Neural cell (in vitro differentiated cells): Measurements from ENCODE around the gene VPS13D. TPM values are rescaled to one million over a fixed set of nuclear protein-coding genes. Genes with fewer than 3 reads are reported as not detected.

Experiments
- H2AFZ ChIP-seq: fragments of 200-600, 300-800 bp; sonication (generic), shearing (Covaris generic); 2 replicates; pipeline ENCODE4 v1.6.0; 2014; ENCODE audit warnings: low read depth, mild to moderate bottlenecking, antibody characterized with exemption, low read length, moderate library complexity
- H3F3A ChIP-seq: fragments of 200-600 bp; shearing (Covaris generic); 2 replicates; pipeline ENCODE4 v1.6.1; 2016; ENCODE audit warnings: mild to moderate bottlenecking, moderate library complexity, mixed read lengths, antibody characterized with exemption, low read length; ENCODE audit not compliant: insufficient read depth, poor library complexity, severe bottlenecking
- H3K27ac ChIP-seq: fragments of 200-600, 300-800 bp; sonication (generic), shearing (Covaris generic); 2 replicates; pipeline ENCODE4 v1.5.1; 2014; ENCODE audit warnings: mild to moderate bottlenecking, low read length, moderate library complexity
- H3K27me3 ChIP-seq: fragments of 300-800, 200-600 bp; sonication (generic), shearing (Covaris generic); 2 replicates; pipeline ENCODE4 v1.6.0; 2014; ENCODE audit warnings: mild to moderate bottlenecking, low read depth, low read length, moderate library complexity; ENCODE audit not compliant: insufficient read depth
- H3K36me3 ChIP-seq: fragments of 300-800, 200-600 bp; sonication (generic), shearing (Covaris generic); 2 replicates; pipeline ENCODE4 v1.5.1; 2014; ENCODE audit warnings: mild to moderate bottlenecking, antibody characterized with exemption, low read length, moderate library complexity; ENCODE audit not compliant: insufficient read depth
- H3K4me2 ChIP-seq: fragments of 300-800, 200-600 bp; sonication (generic), shearing (Covaris generic); 2 replicates; pipeline ENCODE4 v1.6.0; 2014; ENCODE audit warnings: mild to moderate bottlenecking, low read length
- H3K4me3 ChIP-seq: fragments of 300-800, 200-600 bp; sonication (generic), shearing (Covaris generic); 2 replicates; pipeline ENCODE4 v1.5.1; 2014; ENCODE audit warnings: mild to moderate bottlenecking, low read length, moderate library complexity
- H3K79me2 ChIP-seq: fragments of 200-600 bp; shearing (Covaris generic); replicated peaks from 2 replicates; pipeline ENCODE4 v1.6.0; 2014; ENCODE audit warnings: mild to moderate bottlenecking, low read length, moderate library complexity; ENCODE audit not compliant: insufficient read depth
- H3K9ac ChIP-seq: fragments of 300-800, 200-600 bp; sonication (generic), shearing (Covaris generic); 2 replicates; pipeline ENCODE4 v1.6.1; 2016; ENCODE audit warnings: mild to moderate bottlenecking, low read length, mixed read lengths
- H3K9me2 ChIP-seq: fragments of 200-600 bp; shearing (Covaris generic); 2 replicates; pipeline ENCODE4 v1.6.1; 2016; ENCODE audit warnings: mild to moderate bottlenecking, low read length, mixed read lengths; ENCODE audit not compliant: insufficient read depth
- H3K9me3 ChIP-seq: fragments of 200-600, 300-800 bp; sonication (generic), shearing (Covaris generic); 2 replicates; pipeline ENCODE4 v1.6.1; 2016; ENCODE audit warnings: mild to moderate bottlenecking, mixed run types, low read length, moderate library complexity, mixed read lengths
- H4K20me1 ChIP-seq: fragments of 200-600 bp; shearing (Covaris generic); 2 replicates; pipeline ENCODE4 v1.6.1; 2016; ENCODE audit warnings: mild to moderate bottlenecking, mixed run types; ENCODE audit not compliant: insufficient read depth
- EP300 ChIP-seq: fragments of 450-650 bp; conservative IDR thresholded peaks from 2 replicates; pipeline ENCODE4 v1.6.1; 2014; ENCODE audit warnings: antibody characterized with exemption, mild to moderate bottlenecking, moderate library complexity; ENCODE audit not compliant: poor library complexity, severe bottlenecking
- EZH2 ChIP-seq: fragments of 200-600, 300-800 bp; shearing (Covaris generic), sonication (generic); IDR thresholded peaks from 2 replicates; pipeline ENCODE4 v1.6.1; 2014; ENCODE audit warnings: antibody characterized with exemption, low read length, borderline replicate concordance, mild to moderate bottlenecking; ENCODE audit not compliant: insufficient read depth, poor library complexity, severe bottlenecking
- MXI1 ChIP-seq: fragments of 450-650 bp; conservative IDR thresholded peaks from 2 replicates; pipeline ENCODE4 v1.6.1; 2014; ENCODE audit warnings: antibody characterized with exemption, mild to moderate bottlenecking; ENCODE audit not compliant: poor library complexity, severe bottlenecking
- POLR2AphosphoS5 ChIP-seq: IDR thresholded peaks from 2 replicates; pipeline ENCODE4 v1.6.1; 2012
- RAD21 ChIP-seq: fragments of 450-650 bp; conservative IDR thresholded peaks from 2 replicates; pipeline ENCODE4 v1.6.1; 2014; ENCODE audit warnings: antibody characterized with exemption, mild to moderate bottlenecking, moderate library complexity
- SMC3 ChIP-seq: fragments of 450-650 bp; conservative IDR thresholded peaks from 2 replicates; pipeline ENCODE4 v1.6.1; 2014; ENCODE audit warnings: antibody characterized with exemption, mild to moderate bottlenecking, moderate library complexity; ENCODE audit not compliant: poor library complexity
- TAF1 ChIP-seq: IDR thresholded peaks from 2 replicates; pipeline ENCODE4 v1.6.1; 2012; ENCODE audit warnings: low read depth
- polyA plus RNA-seq: library from polyadenylated mRNA; depleted of rRNA; stranded (reverse); fragments of >200 nt; gene quantifications from 2 replicates; pipeline ENCODE4 v1.2.3, GENCODE V29; 2014
- small RNA-seq, 3 experiments: library from RNA; depleted of rRNA; stranded (forward); fragments of <200 nt; gene quantifications; one replicate each; pipeline ENCODE3, GENCODE V24; 2012
- TF ChIP-seq, protein P1 (sequence below): fragments of 450-650 bp; IDR thresholded peaks from 2 replicates; pipeline ENCODE4 v1.5.1; 2014; ENCODE audit warnings: antibody characterized with exemption, mild to moderate bottlenecking, moderate library complexity; ENCODE audit not compliant: poor library complexity, severe bottlenecking
- TF ChIP-seq, protein P2 (sequence below): IDR thresholded peaks from 2 replicates; pipeline ENCODE4 v1.6.1; 2012; ENCODE audit warnings: borderline replicate concordance

The VPS13D gene
- polyA plus RNA-seq, 1 donor from 2014 or later, result 24.5 TPM

DNA sequence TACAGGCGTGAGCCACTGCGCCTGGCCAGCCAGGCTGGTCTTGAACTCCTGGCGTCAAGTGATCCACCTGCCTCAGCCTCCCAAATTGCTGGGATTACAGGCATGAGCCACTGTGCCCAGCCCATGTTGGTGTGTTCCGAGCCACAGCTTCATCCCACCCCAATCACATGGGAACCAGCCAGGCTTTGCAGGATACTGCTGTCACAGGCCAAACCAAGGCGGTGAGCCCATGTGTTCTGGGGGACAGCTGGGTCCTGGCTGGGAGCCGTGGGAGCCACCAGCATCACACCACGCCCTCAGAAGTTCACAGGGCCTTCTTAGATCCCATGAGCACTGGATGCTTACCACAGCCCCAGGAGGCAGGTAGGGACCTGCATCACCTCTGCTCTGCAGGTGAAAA, 331.3 kb downstream of the VPS13D start:
- Histone ChIP-seq H3K36me3 (no peaks in the 10 kb centered on the region), H3K27me3 (no peaks in the 10 kb centered on the region), H2AFZ (no peak overlapping the region), H3K9me2 (no peaks in the 10 kb centered on the region), H3F3A (no peaks in the 10 kb centered on the region), H3K79me2 (no peaks in the 10 kb centered on the region), H3K4me2 (no peak overlapping the region), H3K9me3 (no peaks in the 10 kb centered on the region), H3K4me3 (no peak overlapping the region), H3K27ac (no peak overlapping the region), H3K9ac (no peak overlapping the region), H4K20me1 (no peaks in the 10 kb centered on the region)
- no peak for TF ChIP-seq SMC3
- no peak for TF ChIP-seq MXI1
- no peak for TF ChIP-seq TAF1
- no peak for TF ChIP-seq EP300
- TF ChIP-seq, protein P1, sequence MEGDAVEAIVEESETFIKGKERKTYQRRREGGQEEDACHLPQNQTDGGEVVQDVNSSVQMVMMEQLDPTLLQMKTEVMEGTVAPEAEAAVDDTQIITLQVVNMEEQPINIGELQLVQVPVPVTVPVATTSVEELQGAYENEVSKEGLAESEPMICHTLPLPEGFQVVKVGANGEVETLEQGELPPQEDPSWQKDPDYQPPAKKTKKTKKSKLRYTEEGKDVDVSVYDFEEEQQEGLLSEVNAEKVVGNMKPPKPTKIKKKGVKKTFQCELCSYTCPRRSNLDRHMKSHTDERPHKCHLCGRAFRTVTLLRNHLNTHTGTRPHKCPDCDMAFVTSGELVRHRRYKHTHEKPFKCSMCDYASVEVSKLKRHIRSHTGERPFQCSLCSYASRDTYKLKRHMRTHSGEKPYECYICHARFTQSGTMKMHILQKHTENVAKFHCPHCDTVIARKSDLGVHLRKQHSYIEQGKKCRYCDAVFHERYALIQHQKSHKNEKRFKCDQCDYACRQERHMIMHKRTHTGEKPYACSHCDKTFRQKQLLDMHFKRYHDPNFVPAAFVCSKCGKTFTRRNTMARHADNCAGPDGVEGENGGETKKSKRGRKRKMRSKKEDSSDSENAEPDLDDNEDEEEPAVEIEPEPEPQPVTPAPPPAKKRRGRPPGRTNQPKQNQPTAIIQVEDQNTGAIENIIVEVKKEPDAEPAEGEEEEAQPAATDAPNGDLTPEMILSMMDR, result no peak
- no peak for TF ChIP-seq RAD21
- no peak for TF ChIP-seq POLR2AphosphoS5
- TF ChIP-seq, protein P2, sequence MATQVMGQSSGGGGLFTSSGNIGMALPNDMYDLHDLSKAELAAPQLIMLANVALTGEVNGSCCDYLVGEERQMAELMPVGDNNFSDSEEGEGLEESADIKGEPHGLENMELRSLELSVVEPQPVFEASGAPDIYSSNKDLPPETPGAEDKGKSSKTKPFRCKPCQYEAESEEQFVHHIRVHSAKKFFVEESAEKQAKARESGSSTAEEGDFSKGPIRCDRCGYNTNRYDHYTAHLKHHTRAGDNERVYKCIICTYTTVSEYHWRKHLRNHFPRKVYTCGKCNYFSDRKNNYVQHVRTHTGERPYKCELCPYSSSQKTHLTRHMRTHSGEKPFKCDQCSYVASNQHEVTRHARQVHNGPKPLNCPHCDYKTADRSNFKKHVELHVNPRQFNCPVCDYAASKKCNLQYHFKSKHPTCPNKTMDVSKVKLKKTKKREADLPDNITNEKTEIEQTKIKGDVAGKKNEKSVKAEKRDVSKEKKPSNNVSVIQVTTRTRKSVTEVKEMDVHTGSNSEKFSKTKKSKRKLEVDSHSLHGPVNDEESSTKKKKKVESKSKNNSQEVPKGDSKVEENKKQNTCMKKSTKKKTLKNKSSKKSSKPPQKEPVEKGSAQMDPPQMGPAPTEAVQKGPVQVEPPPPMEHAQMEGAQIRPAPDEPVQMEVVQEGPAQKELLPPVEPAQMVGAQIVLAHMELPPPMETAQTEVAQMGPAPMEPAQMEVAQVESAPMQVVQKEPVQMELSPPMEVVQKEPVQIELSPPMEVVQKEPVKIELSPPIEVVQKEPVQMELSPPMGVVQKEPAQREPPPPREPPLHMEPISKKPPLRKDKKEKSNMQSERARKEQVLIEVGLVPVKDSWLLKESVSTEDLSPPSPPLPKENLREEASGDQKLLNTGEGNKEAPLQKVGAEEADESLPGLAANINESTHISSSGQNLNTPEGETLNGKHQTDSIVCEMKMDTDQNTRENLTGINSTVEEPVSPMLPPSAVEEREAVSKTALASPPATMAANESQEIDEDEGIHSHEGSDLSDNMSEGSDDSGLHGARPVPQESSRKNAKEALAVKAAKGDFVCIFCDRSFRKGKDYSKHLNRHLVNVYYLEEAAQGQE, result no peak
- TF ChIP-seq EZH2, result no peak

Small RNA genes lying within 50 kb of the gene (small RNA-seq; reads per million reads assigned to genes)
- gene MIR4632 (0 reads per million in 3 experiments), gene RF00156 (0 to 0.03 (median 0) reads per million in 3 experiments), gene SNORA59A (0 reads per million in 3 experiments)

Other genes with a start within 250 kb of the VPS13D start
- 60.6 and 64.9 TPM in 2 replicates for gene MFN2, start 249.6 kb upstream of the VPS13D start, polyA plus RNA-seq
- gene MIIP, start 210.5 kb upstream of the VPS13D start, polyA plus RNA-seq, result 149 and 178 TPM in 2 replicates
- not detected in 2 replicates for gene TNFRSF8, start 166.7 kb upstream of the VPS13D start, polyA plus RNA-seq
- 0.24 TPM in 1 of 2 replicates, not detected in the other for gene TNFRSF1B, start 63.0 kb upstream of the VPS13D start, polyA plus RNA-seq